HG02588 (cell line): ENCODE data around the gene PLEKHA5.

Experiments used
- ATAC-seq: cut with Tn5 transposase; IDR thresholded peaks from one replicate; pipeline ENCODE4 v1.9.1; 2021; ENCODE audit warnings: mild to moderate bottlenecking, moderate library complexity; ENCODE audit not compliant: unreplicated experiment

The PLEKHA5 gene

GRCh38 chr12:19129122-19129485, 429 bp upstream of the PLEKHA5 start:
- no peak for ATAC-seq

GRCh38 chr12:19130224-19131024, 891 bp downstream of the PLEKHA5 start:
- ATAC-seq, result no peak

DNA sequence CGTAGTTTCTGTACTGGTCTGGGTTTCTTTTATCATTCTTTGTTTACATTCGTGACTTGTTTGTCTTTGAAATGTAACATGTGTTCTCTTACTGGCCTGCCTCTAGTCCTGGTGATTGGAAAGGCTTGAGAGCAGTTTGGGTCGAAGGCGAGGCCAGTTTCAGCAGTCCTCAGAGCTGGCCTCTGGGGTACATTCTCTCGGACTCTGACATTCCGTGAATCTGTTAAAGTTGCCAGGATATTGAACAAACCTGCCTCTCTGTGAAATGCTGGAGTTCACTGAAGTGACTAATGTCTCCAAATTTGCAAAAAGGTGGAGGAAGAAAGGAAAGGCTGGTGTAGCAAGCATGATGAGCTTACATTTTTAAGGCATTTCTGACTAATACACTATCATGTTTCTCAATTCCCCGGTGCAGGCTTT, 1.5 kb downstream of the PLEKHA5 start:
- no peak for ATAC-seq

DNA sequence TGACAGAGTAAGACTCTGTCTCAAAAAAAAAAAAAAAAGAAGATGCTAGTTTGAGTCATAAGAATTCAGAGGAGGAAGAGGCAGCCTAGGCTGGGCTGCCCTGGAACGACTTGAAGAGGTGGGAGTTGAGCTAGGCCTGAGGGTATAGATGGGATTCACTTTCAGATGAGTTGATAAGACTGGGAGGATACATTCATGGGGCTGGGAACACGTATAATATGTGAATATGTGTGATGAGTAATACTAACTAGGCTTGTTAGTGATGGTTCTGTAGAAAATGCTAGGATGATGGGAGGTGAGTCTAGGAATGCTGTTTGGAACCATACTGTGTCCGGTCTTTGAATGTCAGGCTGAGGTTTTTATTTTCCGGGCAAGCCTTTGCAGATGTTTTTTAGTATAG, 9.0 kb downstream of the PLEKHA5 start:
- no peak for ATAC-seq

DNA sequence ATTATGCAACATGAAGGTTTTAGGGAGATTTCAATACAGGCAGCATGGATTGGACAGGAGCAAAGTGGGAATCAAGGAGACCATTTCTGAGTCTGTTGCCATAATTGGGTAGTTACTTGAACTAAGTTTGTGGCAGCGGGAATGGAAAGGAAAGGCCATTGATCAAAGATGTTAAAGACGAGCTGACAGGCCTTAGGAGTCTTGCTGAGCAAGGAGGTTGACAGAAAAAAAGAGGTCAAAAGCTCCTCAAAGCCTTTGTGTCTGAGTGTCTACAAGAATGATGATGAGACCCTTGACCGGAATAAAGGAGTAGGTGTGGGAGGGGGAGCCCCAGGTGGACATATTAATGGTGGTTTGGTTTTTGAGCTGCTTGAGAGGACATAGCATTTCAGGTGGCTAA, 9.4 kb downstream of the PLEKHA5 start:
- no peak for ATAC-seq

DNA sequence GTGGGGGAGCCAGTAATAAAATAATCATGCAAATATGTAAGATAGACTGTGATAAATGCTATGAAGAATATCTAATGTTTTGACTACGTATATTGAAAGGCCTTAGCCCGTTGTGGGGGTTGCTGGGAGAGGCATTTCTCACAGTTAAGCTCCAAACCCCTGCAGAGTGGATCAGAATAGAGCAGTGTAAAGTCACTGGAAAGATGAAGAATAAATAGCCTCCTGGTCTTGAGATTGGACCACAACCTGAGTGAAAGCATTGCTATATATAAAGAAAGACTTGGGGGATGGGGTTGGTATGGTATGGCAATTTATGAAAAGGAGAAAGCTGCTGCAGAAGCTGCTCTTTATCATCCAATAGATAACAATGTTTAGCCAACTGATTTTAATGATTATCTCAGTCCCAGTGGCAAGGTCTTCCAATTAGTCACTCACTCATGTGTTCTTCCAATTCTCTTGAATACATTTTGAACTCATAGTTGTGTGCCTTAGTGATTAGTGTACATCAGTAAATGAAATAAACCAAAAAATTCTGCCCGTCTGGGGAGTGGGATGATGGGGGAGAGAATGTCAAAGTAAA, 10.2 kb downstream of the PLEKHA5 start:
- ATAC-seq, result no peak

DNA sequence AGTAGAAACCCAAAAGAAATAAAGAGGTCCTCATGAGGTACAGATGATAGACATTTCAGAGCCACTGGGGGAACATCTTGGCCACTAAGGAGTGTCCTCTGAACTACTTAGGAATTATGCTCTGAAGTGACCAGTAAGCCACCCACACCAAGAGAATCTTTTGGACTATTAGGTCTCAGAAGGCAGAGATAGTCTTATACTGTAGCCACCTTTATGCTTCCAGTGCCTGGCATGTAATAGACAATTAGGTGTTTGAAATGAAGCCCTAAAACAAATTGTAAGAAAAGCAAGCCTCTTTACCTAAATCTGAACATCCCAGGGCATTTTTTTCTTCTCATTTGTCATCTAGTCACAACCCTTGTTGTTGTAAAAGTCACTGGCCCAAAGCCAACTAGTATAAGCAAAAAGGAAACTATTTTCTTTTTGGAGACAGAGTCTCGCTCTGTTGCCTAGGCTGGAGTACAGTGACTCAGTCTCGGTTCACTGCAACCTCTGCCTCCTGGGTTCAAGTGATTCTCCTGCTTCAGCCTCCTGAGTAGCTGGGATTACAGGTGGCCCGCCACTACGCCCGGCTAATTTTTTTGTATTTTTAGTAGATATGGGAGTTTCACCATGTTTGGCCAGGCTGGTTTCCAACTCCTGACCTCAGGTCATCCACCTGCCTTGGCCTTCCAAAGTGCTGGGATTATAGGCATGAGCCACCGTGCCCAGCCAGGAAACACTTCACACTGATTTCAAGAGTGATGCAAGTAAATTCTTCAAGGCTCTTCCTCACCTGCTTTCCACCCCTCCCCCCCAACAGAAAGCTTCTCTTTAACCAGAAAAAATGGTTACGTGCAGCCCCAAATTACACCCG, 11.1 kb downstream of the PLEKHA5 start:
- ATAC-seq, result no peak

DNA sequence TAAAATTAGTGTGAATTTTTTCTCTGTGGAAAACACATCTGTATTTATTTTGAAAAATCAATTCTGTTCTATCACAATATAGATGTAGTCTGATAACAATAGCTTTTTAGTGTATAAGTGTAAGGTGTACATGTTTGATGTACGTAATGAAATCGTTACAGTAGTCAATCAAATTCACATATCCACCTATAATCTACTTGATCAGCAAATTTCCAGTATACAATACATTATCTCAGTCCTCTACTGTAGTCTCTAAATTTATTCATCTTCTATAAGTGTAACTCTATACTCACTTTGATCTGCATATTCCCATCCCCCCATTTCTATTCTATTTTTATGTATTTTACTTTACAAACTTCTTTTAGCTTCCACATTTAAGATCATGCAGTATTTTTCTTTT, 13.0 kb downstream of the PLEKHA5 start:
- no peak for ATAC-seq

GRCh38 chr12:19144287-19144686, 14.8 kb downstream of the PLEKHA5 start:
- no peak for ATAC-seq

DNA sequence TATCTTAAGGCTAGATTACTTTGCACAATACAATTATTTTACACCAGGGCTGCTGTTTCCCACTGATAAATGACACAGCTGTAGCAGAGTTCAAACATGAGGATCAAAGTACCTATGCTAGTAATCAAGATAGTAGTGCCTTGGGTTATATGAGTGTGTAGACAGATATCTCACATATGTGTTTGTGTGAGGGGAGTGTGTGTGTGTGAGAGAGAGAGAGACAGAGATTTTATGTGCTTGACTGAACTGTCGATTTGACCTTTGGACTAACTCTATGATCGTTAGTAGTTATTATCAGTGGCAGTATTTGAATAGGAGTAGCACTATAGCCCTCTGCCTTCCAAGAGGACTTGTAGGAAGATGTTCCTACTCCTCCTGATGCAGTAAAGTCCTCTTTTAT, 15.5 kb downstream of the PLEKHA5 start:
- ATAC-seq, result no peak

- ATAC-seq, result no peak
Measured at GRCh38 chr12:19148860-19149259, 19.3 kb downstream of the PLEKHA5 start.

- ATAC-seq, result no peak
Measured at GRCh38 chr12:19150273-19150900, 20.9 kb downstream of the PLEKHA5 start.

GRCh38 chr12:19151298-19151697, 21.8 kb downstream of the PLEKHA5 start:
- no peak for ATAC-seq

DNA sequence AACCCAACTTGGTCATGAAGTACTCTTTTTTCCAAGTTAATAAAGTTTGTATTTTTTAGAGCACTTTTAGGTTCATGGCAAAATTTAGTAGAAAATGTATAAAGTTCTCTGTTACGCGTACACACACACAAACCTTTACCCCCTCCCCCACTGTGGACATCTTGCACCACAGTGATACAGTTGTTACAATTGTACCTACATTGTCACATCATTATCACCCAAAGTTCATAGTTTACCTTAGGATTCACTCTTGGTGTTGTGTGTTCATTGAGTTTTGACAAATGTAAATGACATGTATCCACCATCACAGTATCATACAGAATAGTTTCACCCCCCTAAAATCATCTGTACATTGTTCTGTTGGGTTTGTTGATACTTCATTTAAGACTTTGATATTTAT, 23.9 kb downstream of the PLEKHA5 start:
- no peak for ATAC-seq

- no peak for ATAC-seq
Measured at GRCh38 chr12:19154686-19155085, 25.2 kb downstream of the PLEKHA5 start.

DNA sequence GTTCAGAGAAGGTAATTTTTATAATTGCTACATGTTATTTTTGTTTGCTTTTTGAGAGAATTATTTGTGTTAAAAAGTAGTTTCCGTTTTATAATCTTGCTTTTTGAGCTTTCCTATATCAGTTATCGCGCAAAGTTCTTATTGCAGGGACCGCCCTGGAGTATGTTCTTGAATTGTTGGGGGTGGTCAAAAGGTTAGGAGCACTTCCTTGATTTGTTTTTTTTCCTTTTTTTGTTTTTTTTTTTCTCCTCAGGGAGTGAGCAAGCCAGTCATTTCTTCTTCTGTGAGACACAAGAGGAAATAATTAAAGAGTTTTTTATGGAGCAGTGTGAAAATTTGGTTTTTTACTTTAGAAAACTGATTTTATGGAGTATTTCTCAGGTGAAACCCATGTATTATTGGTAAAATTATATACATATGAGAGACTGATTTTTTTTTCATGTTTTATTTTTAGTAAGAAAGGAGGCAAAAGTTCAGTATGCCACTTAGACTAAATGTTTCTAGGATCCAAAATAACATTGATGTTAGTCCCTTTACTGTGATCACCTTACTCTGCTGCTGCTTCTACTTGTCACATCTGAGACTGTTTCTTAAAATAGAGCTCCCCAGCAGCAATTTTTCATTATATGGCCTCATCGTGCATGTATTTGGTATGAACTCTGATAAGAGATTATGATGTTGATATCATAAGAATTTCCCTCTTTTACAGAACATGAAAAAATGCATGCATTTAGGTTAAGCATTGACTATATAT, 26.6 kb downstream of the PLEKHA5 start:
- no peak for ATAC-seq

DNA sequence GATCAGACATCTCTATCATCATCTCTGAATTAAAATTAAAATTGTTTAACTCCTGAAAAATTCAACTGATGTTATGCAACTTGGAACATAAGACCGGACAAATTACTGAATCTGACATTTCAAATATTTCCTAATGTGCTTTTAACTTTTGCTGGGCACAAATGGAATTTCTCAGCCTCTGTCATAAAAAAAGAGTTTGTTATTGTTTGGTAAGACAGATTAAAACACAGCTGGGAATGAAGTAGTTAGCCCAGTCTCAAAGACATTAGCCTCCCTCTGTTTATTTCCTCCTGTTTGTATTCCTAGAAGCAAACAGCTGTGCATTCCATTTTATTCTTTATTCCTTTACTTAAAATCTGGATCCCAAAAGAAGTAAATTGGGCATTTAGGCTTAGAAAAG, 29.4 kb downstream of the PLEKHA5 start:
- ATAC-seq, result no peak

DNA sequence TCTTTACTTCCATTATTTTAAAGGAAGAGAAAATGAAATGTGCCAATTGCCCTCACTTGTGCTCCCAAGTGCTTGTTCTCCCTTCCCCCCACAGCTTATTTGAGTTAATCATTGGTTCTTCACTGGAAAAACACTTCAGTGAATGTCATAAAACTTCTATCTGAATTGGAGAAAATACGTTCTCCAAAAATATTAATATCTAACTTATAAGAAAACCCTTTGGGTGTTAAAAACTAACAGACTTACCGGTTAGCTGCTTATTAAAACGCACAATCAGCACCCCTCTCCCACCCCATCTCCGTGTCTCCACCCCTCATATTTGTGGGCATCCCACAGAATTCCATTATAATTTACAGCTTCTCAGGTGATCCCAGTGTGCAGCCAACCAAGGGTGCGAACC, 31.7 kb downstream of the PLEKHA5 start:
- ATAC-seq, result no peak

- no peak for ATAC-seq
Measured at GRCh38 chr12:19165451-19165850, 35.9 kb downstream of the PLEKHA5 start.

DNA sequence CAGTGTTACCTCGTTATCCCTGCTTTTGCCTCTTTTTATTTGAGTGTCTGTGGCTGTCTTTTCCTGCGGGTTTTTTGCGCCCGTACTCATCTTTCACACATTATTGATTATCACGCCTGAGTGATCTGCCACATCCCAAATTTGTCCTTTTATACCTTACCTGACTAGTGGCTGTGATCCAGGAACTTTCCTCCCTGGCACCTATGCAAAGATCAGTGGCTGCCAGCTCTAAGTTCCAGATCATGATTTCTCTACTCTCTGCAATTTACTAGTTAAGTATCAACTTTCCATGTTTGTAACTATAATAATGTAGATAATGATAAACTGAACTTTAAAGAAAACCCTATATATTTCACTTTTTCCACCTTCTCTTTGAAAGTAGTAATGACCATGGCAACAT, 36.9 kb downstream of the PLEKHA5 start:
- ATAC-seq, result no peak

DNA sequence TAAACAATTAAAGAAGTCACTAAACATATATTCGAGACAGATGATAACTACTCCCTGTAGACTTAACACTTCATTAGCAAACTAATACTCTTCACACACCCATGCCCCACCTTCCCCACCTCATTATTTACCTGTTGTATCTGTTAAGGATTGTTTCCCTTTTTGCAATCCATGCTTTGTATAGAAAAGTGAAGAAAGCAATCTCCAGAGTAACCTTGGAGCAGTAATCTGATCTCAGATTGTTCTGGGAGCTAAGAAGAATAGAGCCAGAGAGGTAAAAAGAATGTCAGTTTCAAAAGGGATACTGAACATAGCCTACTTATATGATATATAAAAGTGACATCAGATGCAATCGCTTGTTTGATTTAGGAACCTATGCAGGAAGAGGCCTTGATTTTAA, 37.4 kb downstream of the PLEKHA5 start:
- no peak for ATAC-seq
